Keratinocyte (primary cell): ENCODE measurements around the gene BRICD5. TPM values are rescaled to one million over a fixed set of nuclear protein-coding genes. Genes with fewer than 3 reads are reported as not detected.

Experiments
- DNase-seq: peaks from one replicate; pipeline ENCODE4 v3.0.0-alpha.2; 2011; ENCODE audit warnings: low read depth, missing footprints, low spot score
- FAIRE-seq: peaks from 2 replicates; lab custom pipeline; 2011; peaks lifted over from hg19 to GRCh38; lab: Jason Lieb, UNC
- H2AFZ ChIP-seq: 2 replicates; pipeline ENCODE4 v1.6.0; 2012; ENCODE audit warnings: low read length, control low read depth, inconsistent platforms; ENCODE audit not compliant: control insufficient read depth
- H3K27ac ChIP-seq: 2 replicates; pipeline ENCODE4 v1.5.1; 2011; ENCODE audit warnings: low read length; ENCODE audit not compliant: control insufficient read depth, insufficient read depth
- H3K27me3 ChIP-seq: 3 replicates; pipeline ENCODE4 v1.6.0; 2011; ENCODE audit warnings: low read length; ENCODE audit not compliant: control insufficient read depth, insufficient read depth; ENCODE audit errors: extremely low read depth
- H3K36me3 ChIP-seq, 2 experiments: 2 replicates in 1 of 2; 3 replicates in 1 of 2; pipeline ENCODE4 v1.5.1; 2011; ENCODE audit warnings: low read length in 2 of 2, mild to moderate bottlenecking in 1 of 2; ENCODE audit not compliant: control insufficient read depth in 2 of 2, insufficient read depth in 2 of 2; ENCODE audit errors: extremely low read depth in 1 of 2
- H3K4me1 ChIP-seq: 3 replicates; pipeline ENCODE4 v1.5.1; 2011; ENCODE audit warnings: low read length; ENCODE audit not compliant: control insufficient read depth, insufficient read depth; ENCODE audit errors: extremely low read depth
- H3K4me2 ChIP-seq: 3 replicates; pipeline ENCODE4 v1.6.0; 2011; ENCODE audit warnings: low read depth, low read length; ENCODE audit not compliant: control insufficient read depth, insufficient read depth; ENCODE audit errors: extremely low read depth
- H3K4me3 ChIP-seq, 3 experiments: fragments of 200-600 bp in 1 of 3; sonication (generic) in 1 of 3; 2 replicates in 2 of 3; 3 replicates in 1 of 3; pipeline ENCODE4 v1.5.1; 2011 to 2016; ENCODE audit warnings: low read length in 3 of 3, mild to moderate bottlenecking in 3 of 3, control low read depth in 2 of 3, inconsistent platforms in 1 of 3, low read depth in 1 of 3, mixed read lengths in 1 of 3, mixed run types in 1 of 3, moderate library complexity in 1 of 3; ENCODE audit not compliant: control insufficient read depth in 2 of 3, insufficient read depth in 2 of 3; ENCODE audit errors: extremely low read depth in 1 of 3
- H3K79me2 ChIP-seq: 2 replicates; pipeline ENCODE4 v1.6.0; 2012; ENCODE audit warnings: low read length; ENCODE audit not compliant: control insufficient read depth, insufficient read depth
- H3K9ac ChIP-seq: 3 replicates; pipeline ENCODE4 v1.6.0; 2011; ENCODE audit warnings: low read length; ENCODE audit not compliant: control insufficient read depth, insufficient read depth; ENCODE audit errors: extremely low read depth
- H3K9me1 ChIP-seq: 3 replicates; pipeline ENCODE4 v1.6.0; 2011; ENCODE audit warnings: low read length; ENCODE audit not compliant: control insufficient read depth, insufficient read depth; ENCODE audit errors: extremely low read depth
- H3K9me3 ChIP-seq: 2 replicates; pipeline ENCODE4 v1.5.1; 2012; ENCODE audit warnings: low read depth, low read length; ENCODE audit not compliant: control insufficient read depth
- H4K20me1 ChIP-seq: 3 replicates; pipeline ENCODE4 v1.6.0; 2011; ENCODE audit warnings: low read length; ENCODE audit not compliant: control insufficient read depth, insufficient read depth; ENCODE audit errors: extremely low read depth
- EZH2 ChIP-seq: IDR thresholded peaks from one replicate; pipeline ENCODE4 v1.6.1; 2012; ENCODE audit warnings: inconsistent platforms, mild to moderate bottlenecking, low read length, moderate library complexity
- dilution Hi-C: fragments of 300-500 bp; cut with MboI; formaldehyde crosslinking; loops from one replicate; pipeline ENCODE4 v1.7.0; 2020; ENCODE audit warnings: low sequenced_read_pairs; ENCODE audit not compliant: extremely low pct_ligation_motif_present
- polyA plus RNA-seq, 5 experiments: library from polyadenylated mRNA; depleted of rRNA in 3 of 5; stranded (reverse) in 3 of 5; stranded (forward) in 1 of 5; unstranded in 1 of 5; fragments of >200 nt; gene quantifications; 1 replicate in 1 of 5; 2 replicates in 3 of 5; 3 replicates in 1 of 5; pipeline versions ENCODE4 v1.2.1 to v1.2.3, GENCODE V29; 2011 to 2012; ENCODE audit warnings: missing spikeins in 2 of 5, low read depth in 1 of 5, low replicate concordance in 1 of 5
- TF ChIP-seq, protein P1 (sequence below), 3 experiments: IDR thresholded peaks in 1 of 3; conservative IDR thresholded peaks in 1 of 3; optimal IDR thresholded peaks in 1 of 3; 2 replicates in 2 of 3; 3 replicates in 1 of 3; pipeline versions ENCODE3 to v1.5.1; 2011; ENCODE audit warnings: low read length in 3 of 3, mild to moderate bottlenecking in 3 of 3, moderate library complexity in 2 of 3, control low read depth in 1 of 3, inconsistent platforms in 1 of 3; ENCODE audit not compliant: insufficient read depth in 2 of 3; ENCODE audit errors: extremely low read depth in 1 of 3

The BRICD5 gene
- polyA plus RNA-seq, 1 donor (not counting 4 experiments of a cell fraction or from before 2014, with no cell fraction given) = 1.8 TPM

DNA sequence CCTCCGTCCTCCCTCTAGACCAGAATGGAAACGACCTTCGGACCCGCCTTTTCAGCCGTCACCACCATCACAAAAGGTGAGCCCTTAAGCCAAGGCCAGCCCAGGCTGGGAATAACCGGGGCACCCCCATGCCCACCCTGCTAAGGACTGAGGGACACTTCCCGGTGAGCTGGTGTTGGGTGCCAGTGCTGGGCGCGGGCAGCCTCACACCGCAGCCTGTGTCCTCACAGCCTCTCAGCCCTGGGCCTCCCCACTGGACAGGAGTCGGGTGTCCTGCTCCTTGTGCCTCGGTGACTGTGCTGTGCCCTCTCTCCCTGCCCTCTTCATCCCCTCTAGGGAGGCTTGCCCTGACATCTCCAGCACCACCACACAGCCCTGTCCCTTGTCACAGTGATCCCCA, 44.8 kb downstream of the BRICD5 start:
- H3K27me3 ChIP-seq = no peaks in the 10 kb centered on the region
- H3K9me1 ChIP-seq = no peaks in the 10 kb centered on the region
- peaks cover 17 to 29% of the 10 kb centered on the region in 2 experiments for H3K36me3 ChIP-seq
- no peak overlapping the region for H3K9ac ChIP-seq
- dilution Hi-C loops = no loop called here
- no peak overlapping the region for H2AFZ ChIP-seq
- TF ChIP-seq EZH2 = no peak
- TF ChIP-seq, protein P1, sequence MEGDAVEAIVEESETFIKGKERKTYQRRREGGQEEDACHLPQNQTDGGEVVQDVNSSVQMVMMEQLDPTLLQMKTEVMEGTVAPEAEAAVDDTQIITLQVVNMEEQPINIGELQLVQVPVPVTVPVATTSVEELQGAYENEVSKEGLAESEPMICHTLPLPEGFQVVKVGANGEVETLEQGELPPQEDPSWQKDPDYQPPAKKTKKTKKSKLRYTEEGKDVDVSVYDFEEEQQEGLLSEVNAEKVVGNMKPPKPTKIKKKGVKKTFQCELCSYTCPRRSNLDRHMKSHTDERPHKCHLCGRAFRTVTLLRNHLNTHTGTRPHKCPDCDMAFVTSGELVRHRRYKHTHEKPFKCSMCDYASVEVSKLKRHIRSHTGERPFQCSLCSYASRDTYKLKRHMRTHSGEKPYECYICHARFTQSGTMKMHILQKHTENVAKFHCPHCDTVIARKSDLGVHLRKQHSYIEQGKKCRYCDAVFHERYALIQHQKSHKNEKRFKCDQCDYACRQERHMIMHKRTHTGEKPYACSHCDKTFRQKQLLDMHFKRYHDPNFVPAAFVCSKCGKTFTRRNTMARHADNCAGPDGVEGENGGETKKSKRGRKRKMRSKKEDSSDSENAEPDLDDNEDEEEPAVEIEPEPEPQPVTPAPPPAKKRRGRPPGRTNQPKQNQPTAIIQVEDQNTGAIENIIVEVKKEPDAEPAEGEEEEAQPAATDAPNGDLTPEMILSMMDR (optimal IDR thresholded peaks at IDR 0.05 in 1 of 3, IDR thresholded peaks at IDR 0.05 in 1 of 3, conservative IDR thresholded peaks at IDR 0.05 in 1 of 3; ENCODE audit: extremely low read depth in 1 of 3, insufficient read depth in 2 of 3, low read length in 3 of 3) = no peak
- no peak for FAIRE-seq
- H3K4me1 ChIP-seq = peaks cover 28% of the 10 kb centered on the region
- H3K4me3 ChIP-seq = no peak overlapping the region
- DNase-seq = no peak
- H3K27ac ChIP-seq = no peak overlapping the region
- H3K9me3 ChIP-seq = no peaks in the 10 kb centered on the region
- no peak overlapping the region for H3K4me2 ChIP-seq
- peaks cover 26% of the 10 kb centered on the region for H3K79me2 ChIP-seq
- H4K20me1 ChIP-seq = peaks cover 17% of the 10 kb centered on the region

DNA sequence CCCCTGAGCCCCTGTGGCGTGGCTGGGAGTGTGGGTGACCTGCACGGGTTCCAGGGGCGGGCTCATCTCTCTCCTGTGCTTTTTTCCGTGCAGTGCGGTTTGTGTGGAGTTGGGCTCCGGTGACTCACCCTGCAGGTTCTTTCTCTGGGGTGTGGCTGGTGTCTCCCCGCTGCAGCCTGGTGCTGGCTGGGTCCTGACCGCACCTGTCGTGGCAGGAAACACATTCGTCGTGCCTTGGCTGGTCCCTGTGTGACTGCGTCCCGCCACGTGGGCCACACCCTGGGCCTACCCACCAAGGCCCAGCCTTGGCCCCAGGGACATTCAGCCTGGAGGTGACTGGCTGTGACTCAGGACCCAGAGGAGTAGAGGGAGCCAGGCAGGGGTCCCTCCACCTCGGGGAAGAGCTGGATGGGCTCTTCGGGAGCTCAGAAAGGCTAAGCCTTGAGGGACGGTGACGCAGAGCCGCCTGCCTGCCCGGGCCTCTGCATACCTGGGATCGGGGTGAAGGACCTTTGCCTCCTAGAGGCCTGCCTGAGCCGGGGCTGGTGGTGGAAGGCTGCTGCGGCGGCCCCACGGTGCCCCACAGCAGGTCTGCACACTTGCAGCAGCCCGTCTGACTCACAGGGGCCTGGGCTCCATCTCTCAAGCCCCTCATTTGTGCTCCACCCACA, 47.3 kb downstream of the BRICD5 start:
- dilution Hi-C loops = no loop called here

More for the DNA sequence above, 47.3 kb downstream of the BRICD5 start:
- Histone ChIP-seq H3K9me1 (peaks cover 6% of the 10 kb centered on the region), H3K9me3 (no peaks in the 10 kb centered on the region), H3K4me1 (peaks cover 51% of the 10 kb centered on the region), H3K9ac (peak overlapping the region; percentile 59), H2AFZ (no peak overlapping the region), H3K4me3 (peak overlapping the region in 1 of 3 experiments; percentile 38), H3K27ac (peak overlapping the region; percentile 76), H3K4me2 (peak overlapping the region; percentile 67), H3K79me2 (peaks cover 49% of the 10 kb centered on the region), H3K36me3 (peaks cover 15 to 22% of the 10 kb centered on the region in 2 experiments), H3K27me3 (no peaks in the 10 kb centered on the region), H4K20me1 (peaks cover 33% of the 10 kb centered on the region)
- DNase-seq (peak; percentile 93), FAIRE-seq (peak; percentile 90)
- TF ChIP-seq, protein P1 (optimal IDR thresholded peaks at IDR 0.05 in 1 of 3, IDR thresholded peaks at IDR 0.05 in 1 of 3, conservative IDR thresholded peaks at IDR 0.05 in 1 of 3; ENCODE audit: extremely low read depth in 1 of 3, insufficient read depth in 2 of 3, low read length in 3 of 3) = no peak
- TF ChIP-seq EZH2 = no peak
